Common myeloid progenitor, CD34-positive (primary cell): ENCODE data around the gene EXOC6.

Experiments used
- CTCF ChIA-PET: fragments of 350-600 bp; sonication (Branson Sonifier 250); formaldehyde crosslinking; loops from one replicate; lab custom pipeline; 2021; ENCODE audit warnings: antibody characterized with exemption; lab: Charles Lee
- POLR2A ChIA-PET: fragments of 350-600 bp; sonication (Branson Sonifier 250); formaldehyde crosslinking; loops from one replicate; lab custom pipeline; 2021; ENCODE audit warnings: antibody characterized with exemption; lab: Charles Lee
- DNase-seq, 3 donors: peaks; one replicate each; pipeline versions ENCODE4 v3.0.0 to v3.0.0-alpha.2; 2013
- H3K27ac ChIP-seq, 2 experiments: 1 replicate in 1 of 2; 2 replicates in 1 of 2; pipeline ENCODE4 v1.7.0; 2013; ENCODE audit warnings: inconsistent platforms in 2 of 2, low read length in 2 of 2, mild to moderate bottlenecking in 2 of 2, low read depth in 1 of 2, moderate library complexity in 1 of 2; ENCODE audit not compliant: severe bottlenecking in 2 of 2, insufficient read depth in 1 of 2, poor library complexity in 1 of 2
- H3K27me3 ChIP-seq, 5 experiments: replicated peaks in 2 of 5; 1 replicate in 3 of 5; 2 replicates in 2 of 5; pipeline versions ENCODE4 v1.6.1 to v1.7.0; 2013; ENCODE audit warnings: low read length in 4 of 5, mild to moderate bottlenecking in 2 of 5, moderate library complexity in 2 of 5, inconsistent platforms in 1 of 5; ENCODE audit not compliant: insufficient read depth in 5 of 5, control insufficient read depth in 4 of 5
- H3K36me3 ChIP-seq, 4 experiments: 1 replicate in 2 of 4; 2 replicates in 2 of 4; pipeline versions ENCODE4 v1.6.1 to v1.7.0; 2013; ENCODE audit warnings: low read length in 3 of 4, control low read depth in 1 of 4, mild to moderate bottlenecking in 1 of 4; ENCODE audit not compliant: control insufficient read depth in 4 of 4, insufficient read depth in 4 of 4
- H3K4me1 ChIP-seq, 4 experiments: 1 replicate in 3 of 4; 2 replicates in 1 of 4; pipeline versions ENCODE4 v1.6.1 to v1.7.1; 2013; ENCODE audit warnings: low read length in 3 of 4, mild to moderate bottlenecking in 3 of 4, control low read depth in 1 of 4, inconsistent platforms in 1 of 4, moderate library complexity in 1 of 4; ENCODE audit not compliant: control insufficient read depth in 4 of 4, insufficient read depth in 4 of 4; ENCODE audit errors: control extremely low read depth in 1 of 4
- H3K4me3 ChIP-seq, 7 experiments: 1 replicate in 4 of 7; 2 replicates in 3 of 7; pipeline versions ENCODE4 v1.5.1 to v1.7.0; 2013; ENCODE audit warnings: mild to moderate bottlenecking in 7 of 7, low read length in 6 of 7, moderate library complexity in 6 of 7, inconsistent platforms in 2 of 7, low read depth in 2 of 7, control low read depth in 1 of 7; ENCODE audit not compliant: insufficient read depth in 4 of 7, control insufficient read depth in 1 of 7; ENCODE audit errors: extremely low read depth in 1 of 7
- H3K9me3 ChIP-seq, 5 experiments: 1 replicate in 4 of 5; 2 replicates in 1 of 5; pipeline versions ENCODE4 v1.6.1 to v1.7.1; 2013; ENCODE audit warnings: low read length in 4 of 5, mild to moderate bottlenecking in 2 of 5, inconsistent platforms in 1 of 5, low read depth in 1 of 5, moderate library complexity in 1 of 5; ENCODE audit not compliant: control insufficient read depth in 4 of 5, insufficient read depth in 2 of 5; ENCODE audit errors: control extremely low read depth in 1 of 5
- WGBS: methylation state at CpG from one replicate; pipeline ENCODE4 v1.1.5; 2013; ENCODE audit not compliant: insufficient coverage; 5-methylcytosine and 5-hydroxymethylcytosine counted together

The EXOC6 gene

DNA sequence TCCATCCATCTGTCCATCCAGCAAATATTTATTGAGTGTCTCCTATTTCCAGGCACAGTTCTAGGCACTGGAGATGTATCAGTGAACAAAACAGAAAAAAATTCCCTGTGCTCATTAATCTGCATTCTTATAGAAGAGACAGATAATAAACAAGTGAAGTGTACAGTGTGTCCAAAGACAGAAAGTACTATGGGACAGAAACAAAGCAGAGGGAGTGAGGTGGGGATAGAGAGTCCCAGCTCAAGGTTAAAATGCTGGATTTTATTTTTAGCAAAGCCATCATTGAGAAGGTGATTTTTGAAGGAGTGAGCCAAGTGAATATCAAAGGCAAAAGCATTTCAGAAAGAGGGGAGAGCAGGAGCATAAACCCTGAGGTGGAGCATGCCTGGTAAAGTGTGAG, 21.8 kb upstream of the EXOC6 start:
- peaks cover 0 to under 1% (median 0%) of the 10 kb centered on the region in 5 experiments for H3K9me3 ChIP-seq
- DNase-seq = no peak
- H3K4me3 ChIP-seq = no peak overlapping the region
- POLR2A ChIA-PET = no interaction called here
- CTCF ChIA-PET = no interaction called here
- no peak overlapping the region for H3K27ac ChIP-seq
- H3K4me1 ChIP-seq = peaks cover 6 to 39% (median 25%) of the 10 kb centered on the region in 4 experiments
- H3K27me3 ChIP-seq = no peaks in the 10 kb centered on the region
- no peaks in the 10 kb centered on the region for H3K36me3 ChIP-seq

- ChIA-PET POLR2A (no interaction called here), CTCF (interaction anchor here (1.3 to 1.4 kb wide), 2 partner anchors 8 to 12 kb away, joined by 3 to 5 read pairs; no protein-coding TSS in a partner anchor)
- Histone ChIP-seq H3K4me1 (peaks cover 0 to 25% (median 11%) of the 10 kb centered on the region in 4 experiments), H3K9me3 (no peaks in the 10 kb centered on the region), H3K27ac (no peak overlapping the region), H3K36me3 (no peaks in the 10 kb centered on the region), H3K4me3 (no peak overlapping the region), H3K27me3 (no peaks in the 10 kb centered on the region)
- WGBS = 98% methylated on average over 6 of the region's 10 CpGs
- no peak for DNase-seq
Measured at GRCh38 chr10:92829042-92829785, 19.1 kb upstream of the EXOC6 start.

DNA sequence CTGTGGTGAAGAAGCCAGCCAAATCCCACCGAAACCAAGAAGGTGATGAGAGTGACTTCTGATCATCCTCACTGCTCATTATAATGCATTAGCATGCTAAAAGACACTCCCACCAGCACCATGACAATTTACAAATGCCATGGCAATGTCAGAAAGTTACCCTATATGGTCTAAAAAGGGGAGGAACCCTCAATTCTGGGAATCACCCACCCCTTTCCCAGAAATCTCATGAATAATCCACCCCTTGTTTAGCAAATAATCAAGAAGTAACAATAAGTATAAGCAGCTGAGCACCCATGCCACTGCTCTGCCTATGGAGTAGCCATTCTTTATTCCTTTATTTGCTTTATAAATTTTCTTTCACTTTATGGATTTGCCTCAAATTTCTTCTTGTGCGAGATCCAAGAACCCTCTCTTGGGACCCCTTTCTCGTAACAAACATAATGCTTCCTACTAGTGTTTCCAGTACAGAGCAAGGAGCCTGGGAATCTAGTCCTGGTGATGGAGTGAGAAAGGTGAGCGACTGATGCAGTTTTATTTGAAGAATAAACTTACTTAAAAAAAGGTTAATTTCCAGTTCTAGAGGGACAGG, 18.4 kb upstream of the EXOC6 start:
- no peaks in the 10 kb centered on the region for H3K9me3 ChIP-seq
- peak overlapping the region in 1 of 2 experiments; percentile 64 for H3K27ac ChIP-seq
- no peak overlapping the region for H3K4me3 ChIP-seq
- no peaks in the 10 kb centered on the region for H3K27me3 ChIP-seq
- H3K4me1 ChIP-seq = peaks cover 0 to 25% (median 11%) of the 10 kb centered on the region in 4 experiments
- no peaks in the 10 kb centered on the region for H3K36me3 ChIP-seq
- DNase-seq = no peak
- ChIA-PET POLR2A (no interaction called here), CTCF (interaction anchor here (1.3 to 1.4 kb wide), 2 partner anchors 8 to 12 kb away, joined by 3 to 5 read pairs; no protein-coding TSS in a partner anchor)
- WGBS = 60% methylated on average over 1 of the region's 4 CpGs

DNA sequence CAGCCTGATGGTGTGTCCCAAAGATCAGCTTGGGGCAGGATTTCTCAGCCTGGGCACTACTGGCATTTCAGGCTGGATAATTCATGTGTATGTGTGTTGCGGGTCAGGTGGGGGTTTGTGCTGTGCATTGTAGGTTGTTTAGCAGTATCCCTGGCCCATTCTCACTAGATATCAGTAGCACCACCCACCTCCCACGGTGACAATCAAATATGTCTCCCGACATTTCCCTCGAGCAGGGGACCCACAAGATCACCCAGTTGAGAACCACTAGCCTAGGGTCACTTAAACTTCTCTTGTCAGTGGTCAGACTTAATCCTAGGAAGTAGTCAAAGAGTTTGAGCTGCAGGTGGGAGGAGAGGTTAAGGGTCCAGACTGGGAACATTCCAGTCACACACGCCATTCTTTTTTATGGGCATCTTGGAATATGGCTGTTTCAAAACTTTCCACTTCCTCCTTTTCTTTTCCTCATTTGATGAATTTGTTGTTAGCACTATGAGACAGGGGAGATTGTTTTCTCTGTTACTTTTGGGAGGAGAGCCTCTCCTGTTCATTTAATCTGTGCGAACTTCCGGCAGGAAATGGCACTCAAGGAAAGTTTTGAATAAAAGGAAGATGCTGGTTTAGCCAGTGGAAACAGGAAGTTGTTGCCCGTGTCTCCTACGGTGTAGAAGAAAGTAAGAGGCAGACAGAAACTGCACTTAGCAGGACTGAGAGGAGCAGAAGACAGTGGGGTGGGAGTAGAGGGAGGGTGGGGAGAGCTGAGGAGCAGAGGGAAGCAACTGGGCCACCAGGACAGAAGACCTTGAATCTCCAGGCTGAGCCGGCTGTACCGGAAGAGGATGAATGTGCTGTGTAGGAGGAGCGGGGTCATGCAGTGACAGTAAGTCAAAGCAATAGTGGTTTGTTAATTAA, 17.6 kb upstream of the EXOC6 start:
- ChIA-PET CTCF (interaction anchor here (1.4 kb wide), 1 partner anchor 11 kb away, joined by 5 read pairs; no protein-coding TSS in a partner anchor), POLR2A (no interaction called here)
- H3K4me3 ChIP-seq = peak overlapping the region in 5 of 7 experiments; percentile 19 to 69 (median 49)
- 0% methylated on average over 4 of the region's 12 CpGs for WGBS
- DNase-seq = peak in 2 of 3 donors; percentile 62 to 75
- no peaks in the 10 kb centered on the region for H3K36me3 ChIP-seq
- H3K4me1 ChIP-seq = peaks cover 0 to 23% (median 11%) of the 10 kb centered on the region in 4 experiments
- peak overlapping the region in 1 of 2 experiments; percentile 64 for H3K27ac ChIP-seq
- H3K9me3 ChIP-seq = no peaks in the 10 kb centered on the region
- no peaks in the 10 kb centered on the region for H3K27me3 ChIP-seq

DNA sequence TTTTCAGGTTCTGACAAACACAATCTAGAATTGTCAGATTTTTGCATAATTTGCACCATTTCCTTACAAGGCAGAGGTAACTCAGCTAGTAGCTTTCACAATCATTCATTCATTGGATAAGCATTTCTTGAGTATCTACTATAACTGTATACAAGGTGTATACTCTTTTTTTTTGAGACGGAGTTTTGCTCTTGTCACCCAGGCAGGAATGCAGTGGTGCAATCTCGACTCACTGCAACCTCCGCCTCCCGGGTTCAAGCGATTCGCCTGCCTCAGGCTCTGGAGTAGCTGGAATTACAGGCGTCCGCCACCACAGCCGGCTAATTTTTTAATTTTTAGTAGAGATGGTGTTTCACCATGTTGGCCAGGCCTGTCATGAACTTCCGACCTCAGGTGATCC, 16.2 kb upstream of the EXOC6 start:
- DNase-seq = no peak
- ChIA-PET POLR2A (no interaction called here), CTCF (interaction anchor here (0.7 to 4.1 kb wide), 2 partner anchors 10 to 18 kb away, joined by 3 to 22 read pairs; no protein-coding TSS in a partner anchor)

GRCh38 chr10:92832998-92833650, 15.2 kb upstream of the EXOC6 start:
- WGBS = no CpG with 5 or more reads among the region's 2 CpGs
- no peaks in the 10 kb centered on the region for H3K9me3 ChIP-seq
- no peaks in the 10 kb centered on the region for H3K27me3 ChIP-seq
- POLR2A ChIA-PET = no interaction called here
- DNase-seq = no peak
- H3K27ac ChIP-seq = no peak overlapping the region
- H3K36me3 ChIP-seq = no peaks in the 10 kb centered on the region
- CTCF ChIA-PET = interaction anchor here (0.7 to 4.1 kb wide), 4 partner anchors 9 to 13 kb away, joined by 3 to 22 read pairs (median 6); no protein-coding TSS in a partner anchor
- H3K4me3 ChIP-seq = no peak overlapping the region
- peaks cover 0 to 20% (median 13%) of the 10 kb centered on the region in 4 experiments for H3K4me1 ChIP-seq

More for the DNA sequence above, 16.2 kb upstream of the EXOC6 start:
- no peaks in the 10 kb centered on the region for H3K36me3 ChIP-seq
- no peaks in the 10 kb centered on the region for H3K9me3 ChIP-seq
- peaks cover 0 to 14% (median 7%) of the 10 kb centered on the region in 4 experiments for H3K4me1 ChIP-seq
- WGBS = 100% methylated on average over 5 of the region's 10 CpGs
- no peaks in the 10 kb centered on the region for H3K27me3 ChIP-seq
- no peak overlapping the region for H3K27ac ChIP-seq
- no peak overlapping the region for H3K4me3 ChIP-seq
